K562 (cell line): ENCODE data around the gene ATP9A. TPM values are rescaled to one million over a fixed set of nuclear protein-coding genes. Genes with fewer than 3 reads are reported as not detected.
A peak's percentile ranks its signal among the peaks of the same experiment; 100 is the strongest.

Experiments used
- ATF3 ChIP-seq, 2 experiments: fragments of 450-650 bp in 1 of 2; sonication (generic) in 1 of 2; formaldehyde crosslinking in 1 of 2; IDR thresholded peaks in 1 of 2; conservative IDR thresholded peaks in 1 of 2; 2 replicates each; pipeline versions ENCODE4 v1.6.1 to v1.8.1; 2016 to 2023; ENCODE audit warnings: mild to moderate bottlenecking in 2 of 2, moderate library complexity in 2 of 2, inconsistent platforms in 1 of 2, missing genetic modification reagents in 1 of 2
- BCL6 ChIP-seq: fragments of 250-450 bp; sonication (Bioruptor Pico); IDR thresholded peaks from 2 replicates; pipeline ENCODE4 v1.4.0; 2020
- CBX2 ChIP-seq: fragments of 200-600 bp; sonication (generic); IDR thresholded peaks from one replicate; pipeline ENCODE4 v1.6.1; 2012; ENCODE audit warnings: mild to moderate bottlenecking, low read length, inconsistent platforms; ENCODE audit not compliant: insufficient read depth, poor library complexity, severe bottlenecking
- CBX3 ChIP-seq, 2 experiments: IDR thresholded peaks; 1 replicate in 1 of 2; 2 replicates in 1 of 2; pipeline ENCODE4 v1.6.1; 2012; ENCODE audit warnings: inconsistent platforms in 2 of 2, low read length in 2 of 2, borderline replicate concordance in 1 of 2, control low read depth in 1 of 2
- CEBPB ChIP-seq: fragments of 450-650 bp; IDR thresholded peaks from 2 replicates; pipeline ENCODE4 v1.6.1; 2016; ENCODE audit warnings: missing genetic modification characterization, missing compliant biosample characterization
- CREM ChIP-seq: IDR thresholded peaks from 2 replicates; pipeline ENCODE4 v1.6.1; 2014; ENCODE audit warnings: antibody characterized with exemption, low read depth
- ETS1 ChIP-seq: conservative IDR thresholded peaks from 2 replicates; pipeline ENCODE4 v1.6.1; 2011; ENCODE audit warnings: low read depth, mild to moderate bottlenecking, low read length; ENCODE audit not compliant: control insufficient read depth
- FOXK1 ChIP-seq: sonication (generic); formaldehyde crosslinking; IDR thresholded peaks from 2 replicates; pipeline ENCODE4 v1.8.0; 2022; ENCODE audit warnings: missing genetic modification reagents, mild to moderate bottlenecking, borderline replicate concordance
- FOXP4 ChIP-seq: sonication (generic); formaldehyde crosslinking; IDR thresholded peaks from 2 replicates; pipeline ENCODE4 v1.8.0; 2022; ENCODE audit warnings: mild to moderate bottlenecking, missing genetic modification reagents, borderline replicate concordance
- HES1 ChIP-seq: fragments of 450-650 bp; IDR thresholded peaks from 2 replicates; pipeline ENCODE4 v1.6.1; 2016; ENCODE audit warnings: low read depth, mild to moderate bottlenecking, moderate library complexity
- MCM7 ChIP-seq, 2 experiments: fragments of 450-650 bp; IDR thresholded peaks; 2 replicates each; pipeline ENCODE4 v1.6.1; 2016 to 2018
- MXI1 ChIP-seq: IDR thresholded peaks from 2 replicates; pipeline ENCODE4 v1.6.1; 2011; ENCODE audit warnings: low read depth, mild to moderate bottlenecking, improper control_type of control experiment, low read length
- NEUROD1 ChIP-seq: fragments of 150-350 bp; IDR thresholded peaks from 2 replicates; pipeline ENCODE4 v1.6.1; 2014; ENCODE audit warnings: borderline replicate concordance, low read length, low read depth; ENCODE audit not compliant: partially characterized antibody
- NFYB ChIP-seq: IDR thresholded peaks from 2 replicates; pipeline ENCODE4 v1.6.1; 2011; ENCODE audit warnings: mild to moderate bottlenecking, moderate library complexity; ENCODE audit not compliant: insufficient read length; ENCODE audit errors: extremely low read depth
- NUFIP1 ChIP-seq: fragments of 450-650 bp; IDR thresholded peaks from 2 replicates; pipeline ENCODE4 v1.6.1; 2018; ENCODE audit not compliant: partially characterized antibody
- SAP30 ChIP-seq: fragments of 200-600 bp; sonication (generic); IDR thresholded peaks from 2 replicates; pipeline ENCODE4 v1.6.1; 2012; ENCODE audit warnings: borderline replicate concordance, low read depth, mild to moderate bottlenecking, moderate library complexity, low read length, control low read depth, inconsistent platforms; ENCODE audit not compliant: insufficient read depth, poor library complexity, severe bottlenecking
- SMAD4 ChIP-seq: fragments of 250-450 bp; sonication (Bioruptor Pico); conservative IDR thresholded peaks from 2 replicates; pipeline ENCODE4 v1.8.0; 2021; ENCODE audit warnings: inconsistent platforms, mild to moderate bottlenecking, moderate library complexity
- SMARCC2 ChIP-seq: fragments of 450-650 bp; IDR thresholded peaks from 2 replicates; pipeline ENCODE4 v1.6.1; 2017; ENCODE audit warnings: antibody characterized with exemption, moderate library complexity, mild to moderate bottlenecking, low read depth
- TCF7L2 ChIP-seq: fragments of 150-350 bp; IDR thresholded peaks from 2 replicates; pipeline ENCODE4 v1.6.1; 2016; ENCODE audit warnings: low read depth, mild to moderate bottlenecking, low read length, moderate library complexity
- THAP7 ChIP-seq: fragments of 250-450 bp; sonication (Bioruptor Pico); IDR thresholded peaks from 2 replicates; pipeline ENCODE4 v1.5.0; 2021
- ZBED1 ChIP-seq: IDR thresholded peaks from 2 replicates; pipeline ENCODE4 v1.6.1; 2014
- ZNF445 ChIP-seq: fragments of 250-450 bp; sonication (Bioruptor Pico); IDR thresholded peaks from 2 replicates; pipeline ENCODE4 v1.4.0; 2020; ENCODE audit warnings: low read depth, mild to moderate bottlenecking, moderate library complexity
- polyA plus RNA-seq, 8 experiments: library from polyadenylated mRNA; depleted of rRNA in 4 of 8; stranded (reverse) in 5 of 8; unstranded in 3 of 8; fragments of >200 nt; fragmentation: Nextera tagmentation in 2 of 8; fragmentation: Illumina TruSeq in 1 of 8; extraction: Ambion mirVana in 2 of 8; extraction: Trizol in 1 of 8; gene quantifications; 2 replicates each; pipeline versions ENCODE4 v1.2.1 to v1.2.3, GENCODE V29; 2011 to 2014; ENCODE audit warnings: inconsistent platforms in 1 of 8, missing spikeins in 1 of 8
- total RNA-seq, 7 experiments: library from RNA; depleted of rRNA in 6 of 7; stranded (reverse); fragments of >200 nt in 6 of 7; fragmentation: Illumina TruSeq in 2 of 7; extraction: Trizol in 2 of 7; gene quantifications; 2 replicates each; pipeline versions ENCODE4 v1.2.1 to v1.2.3, GENCODE V29; 2011 to 2021; ENCODE audit warnings: low replicate concordance in 1 of 7

The ATP9A gene
- total and polyA plus RNA-seq, 9 of the 15 experiments (the other 6 are each of a cell fraction or from before 2014, with no cell fraction given): 0.18 to 0.62 (median 0.29) TPM

- TF ChIP-seq HES1: no peak
- TF ChIP-seq ATF3 (IDR thresholded peaks at IDR 0.05): peak; percentile 96
- TF ChIP-seq ATF3 (CRISPR knock-in tag; conservative IDR thresholded peaks at IDR 0.05): peak; percentile 63; the same call in 1 of the 2 replicates
- no peak for TF ChIP-seq ETS1
- TF ChIP-seq ZNF445 (CRISPR knock-in tag): no peak
- peak; percentile 50 for TF ChIP-seq CREM
- peak; percentile 52; the same call in 1 of the 2 replicates for TF ChIP-seq SMARCC2
- TF ChIP-seq MXI1: no peak
- TF ChIP-seq THAP7 (CRISPR knock-in tag): no peak
- TF ChIP-seq TCF7L2: no peak
- no peak for TF ChIP-seq FOXP4 (CRISPR knock-in tag)
- TF ChIP-seq NFYB: no peak
- TF ChIP-seq CEBPB (tag): no peak
- TF ChIP-seq NEUROD1: peak; percentile 53
- TF ChIP-seq NUFIP1: no peak
- TF ChIP-seq CBX2: no peak
- no peak for TF ChIP-seq SAP30
- TF ChIP-seq BCL6 (CRISPR knock-in tag): no peak
- peak in 1 of 2 experiments; percentile 68; a peak in 1 of 3 replicates for TF ChIP-seq CBX3 (IDR thresholded peaks at IDR 0.05; ENCODE audit: borderline replicate concordance in 1 of 2, low read length in 2 of 2)
- no peak for TF ChIP-seq ZBED1
- TF ChIP-seq SMAD4 (CRISPR knock-in tag): no peak
- TF ChIP-seq MCM7 (IDR thresholded peaks at IDR 0.05): no peak
- no peak for TF ChIP-seq FOXK1 (CRISPR knock-in tag)
Observed at GRCh38 chr20:51563486-51564332, 204.5 kb downstream of the ATP9A start (continued).
